T47D (cell line): ENCODE data around the gene GOLGA1.

Experiments
- DNase-seq, 2 experiments: peaks; one replicate each; pipeline versions ENCODE4 v3.0.0 to v3.0.0-alpha.2; 2011 to 2012; ENCODE audit warnings: low read depth in 1 of 2, low spot score in 1 of 2
- JUND ChIP-seq: IDR thresholded peaks from 2 replicates; pipeline ENCODE4 v1.6.1; 2012; ENCODE audit warnings: low read depth
- in situ Hi-C: cut with HindIII; loops from 2 replicates; pipeline ENCODE4 v1.10.0; 2016; ENCODE audit warnings: low sequenced_read_pairs, low pct_unique_long_range_greater_than_20kb

The GOLGA1 gene

DNA sequence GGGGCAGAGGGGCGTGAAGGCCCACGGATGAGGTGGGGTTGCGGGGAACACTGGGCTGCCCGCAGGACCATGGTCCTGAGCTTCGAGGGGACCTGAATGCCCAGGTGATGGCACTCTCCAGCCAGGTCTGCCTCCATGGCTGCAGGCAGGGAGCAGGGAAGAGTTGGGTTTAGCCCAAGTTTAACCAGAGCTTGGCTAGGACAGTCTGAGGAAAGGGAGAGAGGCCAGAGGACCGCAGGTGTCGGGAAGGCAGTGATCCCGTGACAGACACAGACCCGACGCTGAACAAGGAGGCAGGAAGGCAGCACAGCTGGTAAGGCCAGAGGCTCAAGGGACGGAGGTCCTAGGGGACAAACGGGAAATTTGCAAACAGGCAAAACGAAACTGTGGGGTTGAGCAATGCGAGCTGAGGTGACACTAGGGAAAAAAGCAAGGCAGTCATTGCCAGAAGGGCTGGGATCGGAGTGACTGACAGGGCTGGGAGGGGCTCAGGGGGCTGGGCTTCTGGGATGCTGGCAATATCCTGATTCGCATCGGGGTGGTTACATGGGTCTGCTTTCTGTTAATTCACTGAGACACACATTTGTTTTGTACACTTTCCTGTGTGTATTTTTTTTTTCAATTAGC, 53.9 kb downstream of the GOLGA1 start:
- no peak for TF ChIP-seq JUND
- DNase-seq = no peak
- in situ Hi-C loops = no loop called here

DNA sequence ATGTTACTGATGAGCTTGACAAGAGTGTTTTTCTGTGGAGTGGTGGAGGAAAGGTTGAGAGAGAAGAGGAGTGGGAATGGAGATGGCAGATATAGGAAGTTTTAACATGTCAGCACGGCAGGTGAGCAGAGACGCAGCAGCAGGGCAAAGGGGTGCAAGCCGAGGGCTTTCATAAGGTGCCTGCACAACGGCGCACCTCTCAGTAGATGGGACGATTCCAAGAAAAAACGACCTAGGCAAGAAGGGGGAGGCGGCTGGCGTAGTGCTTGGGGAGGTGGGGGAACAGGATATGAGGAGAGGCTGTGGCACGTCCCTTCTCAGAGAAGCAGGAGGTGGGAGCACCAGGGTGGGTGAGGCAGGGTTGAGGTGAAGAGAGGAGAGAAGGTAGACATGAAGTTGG, 54.4 kb downstream of the GOLGA1 start:
- in situ Hi-C loops = no loop called here
- no peak for DNase-seq
- no peak for TF ChIP-seq JUND

DNA sequence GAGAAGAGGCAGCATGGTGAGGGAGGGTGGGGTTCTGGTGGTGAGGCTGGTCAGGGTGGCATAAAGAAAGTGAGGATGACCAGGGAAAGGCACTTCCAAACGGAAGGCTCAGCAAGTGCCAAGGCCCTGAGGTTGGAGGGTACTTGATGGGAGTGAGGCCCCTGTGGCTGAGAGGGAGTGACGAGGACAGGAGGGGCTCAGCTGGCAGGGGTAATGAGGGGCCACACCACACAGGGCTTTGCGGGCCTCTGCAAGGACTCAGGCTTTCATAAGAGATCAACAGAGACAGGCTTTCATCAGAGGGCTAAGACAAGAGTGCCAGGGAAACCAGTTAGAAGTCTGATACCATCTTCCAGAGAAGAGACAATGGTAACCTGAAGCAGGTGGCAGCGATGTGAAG, 55.3 kb downstream of the GOLGA1 start:
- in situ Hi-C loops = no loop called here
- no peak for TF ChIP-seq JUND
- no peak for DNase-seq

DNA sequence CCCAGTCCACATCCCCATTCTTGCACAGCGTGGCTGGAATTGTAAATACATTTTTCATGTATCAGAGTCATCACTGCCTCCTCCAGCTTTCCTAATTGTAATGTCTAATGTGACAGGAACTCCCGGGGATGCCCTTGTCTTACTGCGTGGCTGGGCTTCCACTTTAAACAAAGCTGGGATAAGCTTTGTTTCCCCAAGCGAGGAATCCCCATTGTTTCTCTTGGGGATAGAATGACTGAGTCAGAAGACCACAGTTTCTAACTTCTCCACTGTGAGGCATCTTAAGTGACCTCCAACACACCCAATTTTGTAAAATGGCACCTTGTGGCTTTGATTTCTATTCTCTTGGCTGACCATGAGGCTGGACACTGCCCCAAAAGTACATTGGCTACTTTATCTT, 56.5 kb downstream of the GOLGA1 start:
- in situ Hi-C loops = no loop called here
- DNase-seq = no peak
- no peak for TF ChIP-seq JUND

DNA sequence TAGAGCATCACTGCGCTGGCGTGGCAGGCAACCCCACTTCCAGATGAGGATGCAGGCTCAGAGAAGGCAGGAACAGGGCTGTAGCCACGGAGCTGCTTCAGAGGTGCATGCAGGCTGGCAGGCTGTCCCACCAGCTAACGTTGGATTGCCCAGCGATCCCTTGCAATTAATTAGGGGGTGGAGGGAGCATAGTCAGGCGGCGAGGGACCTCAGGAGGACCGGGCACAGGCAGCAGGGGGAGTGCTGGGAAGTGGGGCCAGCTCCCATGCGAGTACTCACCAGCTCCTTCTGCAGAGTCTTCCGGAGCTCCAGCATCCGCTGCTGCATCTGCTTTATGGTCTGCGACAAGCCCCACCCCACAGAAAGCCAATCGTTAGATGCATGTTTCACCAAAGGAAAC, 58.7 kb downstream of the GOLGA1 start:
- no peak for DNase-seq
- TF ChIP-seq JUND = no peak
- in situ Hi-C loops = no loop called here

DNA sequence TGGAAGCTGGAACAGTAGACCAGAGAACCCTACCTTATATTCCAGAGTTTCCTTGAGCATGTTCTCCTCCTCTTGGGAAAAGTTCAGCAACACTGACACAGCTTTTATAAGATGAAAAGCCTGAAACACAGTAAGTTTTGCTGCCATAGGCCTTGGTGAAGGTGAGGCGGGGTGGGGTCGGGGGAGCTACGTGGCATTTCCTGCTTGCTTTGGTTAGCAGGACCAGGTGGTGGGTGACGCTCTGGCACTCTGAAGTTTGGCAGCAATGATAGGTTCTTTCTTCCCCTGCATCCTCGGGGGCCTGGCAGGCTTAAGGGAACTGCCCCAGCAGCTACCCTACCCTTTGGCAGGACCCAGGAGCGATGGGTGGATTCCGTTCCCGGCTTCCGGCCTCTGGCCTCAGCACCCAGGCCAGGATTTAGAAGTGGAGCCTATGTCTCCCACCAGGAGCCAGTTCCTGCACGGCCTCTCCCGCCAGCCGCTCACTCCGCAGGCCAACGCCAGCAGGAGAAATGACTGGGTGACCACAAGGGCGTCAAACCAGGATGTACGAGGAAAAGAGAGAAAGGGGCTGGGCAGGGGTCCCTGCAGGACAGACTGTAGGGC, 59.6 kb downstream of the GOLGA1 start:
- no peak for DNase-seq
- in situ Hi-C loops = no loop called here

DNA sequence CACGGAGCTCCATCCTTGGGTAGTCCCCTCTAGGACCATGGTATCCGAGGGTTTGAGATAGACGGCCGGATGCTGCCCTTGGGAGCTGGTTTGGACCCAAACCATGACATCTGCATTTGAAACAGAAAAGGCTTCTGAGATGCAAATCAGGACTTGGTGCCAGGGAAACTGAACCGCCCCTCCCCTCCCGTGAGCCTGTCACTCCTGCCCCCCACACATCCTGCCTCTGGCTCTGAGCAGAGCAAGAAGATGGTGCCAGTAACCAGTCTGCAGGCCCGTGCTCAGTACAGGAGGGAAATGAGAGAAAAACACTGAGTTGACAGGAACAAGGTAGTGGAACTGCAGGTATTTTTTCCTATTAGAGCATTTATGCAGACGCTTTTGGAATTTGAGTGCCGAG, 60.4 kb downstream of the GOLGA1 start:
- in situ Hi-C loops = no loop called here
- no peak for TF ChIP-seq JUND
- DNase-seq = no peak

More for the DNA sequence above, 59.6 kb downstream of the GOLGA1 start:
- no peak for TF ChIP-seq JUND

DNA sequence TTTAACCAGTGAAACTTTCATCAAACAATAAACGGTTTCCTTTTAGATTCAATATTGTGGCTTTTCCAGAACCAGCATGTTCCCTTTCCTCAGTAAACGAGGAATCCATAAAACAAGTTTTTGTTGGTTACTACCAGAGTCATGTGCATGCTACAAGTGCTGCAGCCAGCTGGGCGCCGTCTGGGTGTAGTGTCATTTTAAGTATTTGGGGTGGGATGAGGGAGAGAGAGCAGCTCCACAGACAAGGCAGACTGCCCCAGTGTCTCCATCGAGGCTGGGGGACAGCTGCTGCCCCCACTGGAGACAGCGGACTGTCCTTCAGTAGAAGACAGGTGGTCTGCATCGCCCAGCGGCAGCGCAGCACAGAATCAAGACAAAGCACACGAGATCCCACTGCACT, 61.7 kb downstream of the GOLGA1 start:
- no peak for DNase-seq
- in situ Hi-C loops = no loop called here
- no peak for TF ChIP-seq JUND

DNA sequence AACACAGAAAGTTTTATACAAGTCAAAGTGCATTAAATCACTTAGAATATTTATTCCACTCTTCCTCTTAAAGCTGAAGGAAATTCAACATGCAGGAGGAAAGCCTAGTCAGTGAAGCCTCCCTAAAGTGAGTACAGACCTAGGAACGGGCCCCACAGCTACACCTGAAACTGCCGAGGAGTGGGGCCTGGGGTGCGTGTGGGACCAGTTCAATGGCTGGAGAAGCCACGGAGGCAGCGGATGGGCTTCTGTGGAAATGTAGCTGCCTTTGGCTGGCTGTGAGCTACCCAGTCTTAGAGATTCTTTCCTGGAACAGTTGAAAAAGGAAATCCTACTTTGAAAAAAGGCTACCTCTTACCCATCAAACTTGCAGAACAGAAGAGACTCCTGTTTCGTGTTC, 62.4 kb downstream of the GOLGA1 start:
- TF ChIP-seq JUND = no peak
- in situ Hi-C loops = no loop called here
- no peak for DNase-seq

DNA sequence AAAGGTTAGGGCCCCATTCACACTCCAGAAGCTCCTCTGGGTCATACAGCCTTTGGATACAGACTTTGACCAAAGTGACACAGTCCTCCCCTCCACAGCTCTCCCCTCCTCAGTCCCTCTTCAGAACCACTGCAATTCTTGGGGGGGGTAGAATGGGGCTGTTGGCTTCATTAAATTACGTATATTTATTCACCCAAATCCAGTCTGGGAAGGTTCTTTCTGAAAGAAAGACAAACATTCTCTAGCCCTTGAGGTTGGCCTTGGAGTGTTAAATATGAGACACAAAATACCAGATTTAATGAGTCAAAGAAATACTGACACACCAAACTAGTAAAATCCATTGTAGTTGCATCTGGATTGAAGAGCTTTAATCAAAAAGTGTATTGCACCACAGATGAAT, 62.9 kb downstream of the GOLGA1 start:
- in situ Hi-C loops = no loop called here
- no peak for DNase-seq
- TF ChIP-seq JUND = no peak

DNA sequence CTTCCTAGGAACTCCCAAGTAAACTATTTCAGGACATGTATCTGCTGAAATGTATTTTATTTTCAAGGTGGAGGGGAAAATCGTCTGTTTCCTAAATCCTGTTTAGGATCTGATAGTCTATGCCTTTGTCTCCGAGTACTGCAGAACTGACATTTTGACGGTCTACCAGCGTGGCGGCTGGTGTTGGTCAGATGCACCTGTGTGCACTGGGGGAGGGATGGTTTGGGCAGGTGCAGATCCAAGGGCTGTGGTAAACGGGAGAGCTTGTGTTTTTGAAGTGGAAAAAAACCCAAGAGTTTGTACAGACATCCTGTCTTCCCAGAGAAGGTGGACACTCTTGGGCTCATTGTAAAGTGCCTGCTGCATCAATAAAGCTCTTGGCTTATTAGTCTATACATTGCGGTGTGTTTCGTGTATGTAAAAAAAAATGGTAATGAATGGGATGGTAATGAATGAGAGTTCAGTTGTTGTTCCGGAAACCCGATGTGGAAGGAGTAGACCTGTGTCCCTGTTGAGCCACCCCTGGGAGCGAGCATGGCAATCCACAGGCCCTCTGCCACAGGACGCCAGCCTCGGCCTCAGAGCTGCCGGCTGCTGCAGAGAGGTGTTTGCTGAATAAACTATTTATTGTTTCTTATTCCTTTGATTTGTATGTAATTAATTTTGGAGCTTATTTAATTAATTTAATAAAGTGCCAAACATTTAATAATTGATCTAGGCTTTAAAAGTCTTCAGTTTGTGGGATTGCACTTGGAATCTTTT, 63.7 kb downstream of the GOLGA1 start:
- no peak for TF ChIP-seq JUND
- in situ Hi-C loops = no loop called here
- no peak for DNase-seq

DNA sequence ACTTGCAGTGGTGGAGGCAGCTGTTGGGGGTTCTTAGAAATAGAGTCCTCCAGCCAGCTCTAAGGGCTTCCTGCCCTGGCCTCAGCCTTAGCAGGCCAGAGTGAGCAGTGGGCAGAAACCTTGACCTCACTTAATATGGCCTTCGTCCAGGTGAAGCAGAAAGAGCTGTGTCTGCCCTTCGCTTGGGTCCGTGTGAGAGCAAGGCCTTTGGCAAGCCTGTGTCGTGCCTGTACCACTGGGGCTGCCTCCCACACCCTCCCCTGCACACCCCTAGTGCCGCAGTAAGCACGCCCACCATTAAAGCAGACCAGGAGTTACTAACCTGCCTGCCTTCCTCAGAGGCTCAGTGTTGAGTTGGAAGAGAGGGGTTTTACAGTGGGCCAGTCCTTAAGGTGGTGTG, 65.4 kb downstream of the GOLGA1 start:
- in situ Hi-C loops = no loop called here
- DNase-seq = no peak
- no peak for TF ChIP-seq JUND

DNA sequence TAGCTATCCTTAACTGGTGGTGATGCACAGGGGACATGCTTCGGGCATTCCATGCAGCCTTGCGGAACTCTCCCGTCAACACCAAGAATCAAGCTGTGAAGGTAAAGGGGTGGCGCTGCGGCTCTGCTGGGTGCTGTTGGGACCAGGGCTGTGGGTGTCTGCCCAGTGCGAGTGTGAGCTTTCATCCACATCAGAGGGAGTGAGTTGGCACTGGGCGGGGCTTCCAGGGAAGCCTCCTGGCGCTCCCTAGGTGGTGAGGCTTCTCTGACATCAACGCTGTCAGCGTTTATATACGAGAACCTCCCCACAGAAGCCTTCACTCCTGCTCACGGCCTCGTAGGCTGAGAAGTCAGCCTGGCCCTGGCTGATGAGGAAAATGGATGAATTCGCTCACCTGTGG, 67.2 kb downstream of the GOLGA1 start:
- no peak for DNase-seq
- in situ Hi-C loops = no loop called here
- TF ChIP-seq JUND = no peak
